ENCODE measurements around the gene MAF.

The MAF gene

GRCh38 chr16:79547085-79547484 lies 53.5 kb downstream of the MAF start:
- Histone ChIP-seq H3K4me3 (ENCODE audit: low read depth in 1 of 2, low read length in 1 of 2) (no peak overlapping the region), H3K27ac (no peak overlapping the region), H3K27me3 (no peaks in the 10 kb centered on the region), H3K9me3 (no peaks in the 10 kb centered on the region), H3K4me1 (ENCODE audit: control insufficient read depth in 1 of 2, insufficient read depth in 1 of 2, low read depth in 1 of 2, low read length in 1 of 2) (no peaks in the 10 kb centered on the region), H3K36me3 (no peaks in the 10 kb centered on the region)
- TF ChIP-seq CTCF (IDR thresholded peaks at IDR 0.05) = no peak
